ENCODE data around the gene LALBA. TPM values are rescaled to one million over a fixed set of nuclear protein-coding genes. Genes with fewer than 3 reads are reported as not detected.

LALBA gene
- polyA plus RNA-seq, 2 of the 4 experiments (the other 2 are of a cell fraction) = not detected

DNA sequence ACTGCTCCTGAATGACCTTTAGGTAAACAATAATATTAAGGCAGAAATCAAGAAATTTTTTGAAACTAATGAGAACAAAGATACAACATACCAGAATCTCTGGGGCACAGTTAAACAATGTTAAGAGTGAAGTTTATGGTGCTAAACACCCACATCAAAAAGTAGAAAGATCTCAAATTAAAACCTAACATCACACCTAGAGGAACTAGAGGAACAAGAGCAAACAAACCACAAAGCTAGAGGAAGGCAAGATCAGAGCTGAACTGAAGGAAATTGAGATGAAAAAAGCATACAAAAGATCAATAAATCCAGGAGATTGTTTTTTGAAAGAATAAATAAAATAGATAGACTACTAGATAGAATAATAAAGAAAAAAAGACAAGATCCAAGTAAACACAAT lies 37.2 kb downstream of the LALBA start:
- no peak for ATAC-seq

DNA sequence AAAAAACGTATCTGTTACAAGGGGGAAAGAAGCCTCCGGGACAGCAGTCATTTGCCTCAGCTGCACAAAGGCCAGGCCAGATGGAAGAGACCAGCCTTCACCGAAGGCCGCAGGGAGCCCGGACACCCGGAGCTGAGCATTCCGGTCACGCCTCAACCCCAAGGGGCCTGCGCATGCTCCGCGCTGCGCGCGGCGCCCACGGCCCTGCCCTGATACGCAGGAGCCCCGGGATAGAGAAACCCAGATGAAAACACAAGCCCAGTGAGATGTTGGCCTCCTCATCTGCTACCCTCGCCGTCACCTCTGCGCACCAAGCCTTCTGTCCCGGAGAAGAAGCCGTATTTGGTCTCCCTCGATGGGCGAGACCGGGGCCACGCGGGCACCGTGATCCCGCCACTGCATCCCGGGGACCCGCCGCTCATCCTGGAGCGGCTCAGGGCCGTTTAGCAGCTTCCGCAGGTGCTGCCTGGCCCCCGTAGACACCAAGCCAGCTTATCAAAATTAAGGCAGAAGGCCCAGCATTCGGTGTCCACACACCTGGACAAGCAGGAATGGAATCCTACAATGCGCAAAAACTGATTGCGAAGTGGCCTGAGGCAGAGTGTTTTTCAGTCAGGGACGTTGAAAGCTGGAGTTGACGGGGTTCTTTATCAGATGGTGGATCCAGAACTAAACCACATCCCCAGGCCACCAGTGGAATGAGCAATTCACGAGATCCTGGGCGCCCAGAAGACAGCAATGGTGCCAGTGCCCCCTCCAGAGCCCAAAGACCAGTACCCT lies 41.8 kb downstream of the LALBA start:
- WGBS (ENCODE audit: missing lambda C conversion rate) = 70% methylated on average over 41 of the region's 44 CpGs
- H3K4me3 ChIP-seq = no peak overlapping the region
- H3K4me2 ChIP-seq = no peak overlapping the region
- TF ChIP-seq NPAS2 (CRISPR knock-in tag; IDR thresholded peaks at IDR 0.05; ENCODE audit: borderline replicate concordance) = no peak
- TF ChIP-seq, protein P1, sequence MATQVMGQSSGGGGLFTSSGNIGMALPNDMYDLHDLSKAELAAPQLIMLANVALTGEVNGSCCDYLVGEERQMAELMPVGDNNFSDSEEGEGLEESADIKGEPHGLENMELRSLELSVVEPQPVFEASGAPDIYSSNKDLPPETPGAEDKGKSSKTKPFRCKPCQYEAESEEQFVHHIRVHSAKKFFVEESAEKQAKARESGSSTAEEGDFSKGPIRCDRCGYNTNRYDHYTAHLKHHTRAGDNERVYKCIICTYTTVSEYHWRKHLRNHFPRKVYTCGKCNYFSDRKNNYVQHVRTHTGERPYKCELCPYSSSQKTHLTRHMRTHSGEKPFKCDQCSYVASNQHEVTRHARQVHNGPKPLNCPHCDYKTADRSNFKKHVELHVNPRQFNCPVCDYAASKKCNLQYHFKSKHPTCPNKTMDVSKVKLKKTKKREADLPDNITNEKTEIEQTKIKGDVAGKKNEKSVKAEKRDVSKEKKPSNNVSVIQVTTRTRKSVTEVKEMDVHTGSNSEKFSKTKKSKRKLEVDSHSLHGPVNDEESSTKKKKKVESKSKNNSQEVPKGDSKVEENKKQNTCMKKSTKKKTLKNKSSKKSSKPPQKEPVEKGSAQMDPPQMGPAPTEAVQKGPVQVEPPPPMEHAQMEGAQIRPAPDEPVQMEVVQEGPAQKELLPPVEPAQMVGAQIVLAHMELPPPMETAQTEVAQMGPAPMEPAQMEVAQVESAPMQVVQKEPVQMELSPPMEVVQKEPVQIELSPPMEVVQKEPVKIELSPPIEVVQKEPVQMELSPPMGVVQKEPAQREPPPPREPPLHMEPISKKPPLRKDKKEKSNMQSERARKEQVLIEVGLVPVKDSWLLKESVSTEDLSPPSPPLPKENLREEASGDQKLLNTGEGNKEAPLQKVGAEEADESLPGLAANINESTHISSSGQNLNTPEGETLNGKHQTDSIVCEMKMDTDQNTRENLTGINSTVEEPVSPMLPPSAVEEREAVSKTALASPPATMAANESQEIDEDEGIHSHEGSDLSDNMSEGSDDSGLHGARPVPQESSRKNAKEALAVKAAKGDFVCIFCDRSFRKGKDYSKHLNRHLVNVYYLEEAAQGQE (IDR thresholded peaks at IDR 0.05) = no peak
- no peak for TF ChIP-seq TFCP2L1 (CRISPR knock-in tag; IDR thresholded peaks at IDR 0.05)
- TF ChIP-seq RAD21 (conservative IDR thresholded peaks at IDR 0.05 in 1 of 2, IDR thresholded peaks at IDR 0.05 in 1 of 2) = no peak
- TF ChIP-seq ELK1 (IDR thresholded peaks at IDR 0.05; ENCODE audit: low read depth, low read length) = no peak
- no peak for TF ChIP-seq TP53 (CRISPR knock-in tag; IDR thresholded peaks at IDR 0.05)
- FAIRE-seq (no peak), DNase-seq (ENCODE audit: low read depth in 1 of 2, low spot score in 1 of 2) (no peak), ATAC-seq (no peak)
- ChIA-PET CTCF (interaction anchor here (1.3 to 3.5 kb wide), 2 partner anchors 14 to 90 kb away, joined by 5 to 12 read pairs; no protein-coding TSS in a partner anchor), POLR2A (no interaction called here)
- H3K27ac ChIP-seq = no peak overlapping the region
- H3K4me1 ChIP-seq = no peaks in the 10 kb centered on the region
- H3K9me3 ChIP-seq = no peaks in the 10 kb centered on the region

More for the DNA sequence above, 37.2 kb downstream of the LALBA start:
- DNase-seq (ENCODE audit: low read depth in 1 of 2, low spot score in 1 of 2) = no peak
- Histone ChIP-seq H3K4me2 (no peak overlapping the region), H3K4me1 (no peaks in the 10 kb centered on the region), H3K4me3 (no peak overlapping the region), H3K9me3 (peaks cover 4% of the 10 kb centered on the region; the same call in 2 of the 3 replicates), H3K27ac (no peak overlapping the region)
- CTCF ChIA-PET = interaction anchor here (2.0 to 2.2 kb wide), 2 partner anchors 9 to 86 kb away, joined by 4 to 8 read pairs; no protein-coding TSS in a partner anchor
- TF ChIP-seq RNF2 (IDR thresholded peaks at IDR 0.05; ENCODE audit: borderline replicate concordance, low read depth) (no peak), EHF (CRISPR knock-in tag; IDR thresholded peaks at IDR 0.05) (no peak), TFCP2L1 (CRISPR knock-in tag; IDR thresholded peaks at IDR 0.05) (no peak), TP53 (CRISPR knock-in tag; IDR thresholded peaks at IDR 0.05) (no peak), EP300 (IDR thresholded peaks at IDR 0.05) (no peak), JUN (IDR thresholded peaks at IDR 0.05) (no peak), HOXA7 (CRISPR knock-in tag; IDR thresholded peaks at IDR 0.05) (no peak), E2F6 (IDR thresholded peaks at IDR 0.05; ENCODE audit: borderline replicate concordance, low read depth) (no peak), GATA3 (IDR thresholded peaks at IDR 0.05; ENCODE audit: borderline replicate concordance) (no peak), POLR2AphosphoS2 (conservative IDR thresholded peaks at IDR 0.05; ENCODE audit: low read length) (no peak), MAZ (IDR thresholded peaks at IDR 0.05; ENCODE audit: borderline replicate concordance, low read depth, low read length) (no peak), RFX5 (IDR thresholded peaks at IDR 0.05) (no peak), RAD21 (conservative IDR thresholded peaks at IDR 0.05 in 1 of 2, IDR thresholded peaks at IDR 0.05 in 1 of 2) (no peak), HOXB5 (CRISPR knock-in tag; IDR thresholded peaks at IDR 0.05) (no peak), CHD2 (IDR thresholded peaks at IDR 0.05; ENCODE audit: low read length, partially characterized antibody) (no peak)
- TF ChIP-seq, protein P2, sequence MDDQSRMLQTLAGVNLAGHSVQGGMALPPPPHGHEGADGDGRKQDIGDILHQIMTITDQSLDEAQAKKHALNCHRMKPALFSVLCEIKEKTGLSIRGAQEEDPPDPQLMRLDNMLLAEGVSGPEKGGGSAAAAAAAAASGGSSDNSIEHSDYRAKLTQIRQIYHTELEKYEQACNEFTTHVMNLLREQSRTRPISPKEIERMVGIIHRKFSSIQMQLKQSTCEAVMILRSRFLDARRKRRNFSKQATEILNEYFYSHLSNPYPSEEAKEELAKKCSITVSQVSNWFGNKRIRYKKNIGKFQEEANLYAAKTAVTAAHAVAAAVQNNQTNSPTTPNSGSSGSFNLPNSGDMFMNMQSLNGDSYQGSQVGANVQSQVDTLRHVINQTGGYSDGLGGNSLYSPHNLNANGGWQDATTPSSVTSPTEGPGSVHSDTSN (IDR thresholded peaks at IDR 0.05) = no peak
- TF ChIP-seq, protein P3, sequence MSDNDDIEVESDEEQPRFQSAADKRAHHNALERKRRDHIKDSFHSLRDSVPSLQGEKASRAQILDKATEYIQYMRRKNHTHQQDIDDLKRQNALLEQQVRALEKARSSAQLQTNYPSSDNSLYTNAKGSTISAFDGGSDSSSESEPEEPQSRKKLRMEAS (IDR thresholded peaks at IDR 0.05) = no peak
- POLR2A ChIA-PET = no interaction called here
- no peak for FAIRE-seq
